ENCODE measurements around the gene ANO1.

DNA sequence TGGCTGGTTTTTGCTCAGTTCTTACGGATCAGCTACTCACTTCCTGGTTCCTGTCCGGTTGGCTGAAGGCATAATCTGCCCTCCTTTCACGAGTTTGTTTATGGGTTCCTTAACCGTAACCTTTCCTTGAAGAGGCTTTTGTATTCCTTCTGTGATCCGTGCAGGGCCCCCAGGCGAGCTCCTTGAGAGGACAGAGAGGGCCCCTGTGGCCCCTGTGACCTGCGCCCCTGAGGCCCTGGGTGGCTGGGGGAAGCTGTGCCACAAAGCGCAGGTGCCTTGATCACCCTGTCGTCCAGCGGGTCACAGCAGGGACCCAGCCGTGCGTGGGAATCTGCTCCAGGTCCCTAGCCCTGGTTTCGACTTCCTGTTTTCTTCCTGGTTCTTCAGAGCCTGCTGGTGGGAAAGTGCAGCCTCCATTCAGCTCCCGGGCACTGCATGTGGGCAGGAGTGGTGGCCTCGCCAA is 97.2 kb downstream of the ANO1 start:
- TF ChIP-seq, protein P1, sequence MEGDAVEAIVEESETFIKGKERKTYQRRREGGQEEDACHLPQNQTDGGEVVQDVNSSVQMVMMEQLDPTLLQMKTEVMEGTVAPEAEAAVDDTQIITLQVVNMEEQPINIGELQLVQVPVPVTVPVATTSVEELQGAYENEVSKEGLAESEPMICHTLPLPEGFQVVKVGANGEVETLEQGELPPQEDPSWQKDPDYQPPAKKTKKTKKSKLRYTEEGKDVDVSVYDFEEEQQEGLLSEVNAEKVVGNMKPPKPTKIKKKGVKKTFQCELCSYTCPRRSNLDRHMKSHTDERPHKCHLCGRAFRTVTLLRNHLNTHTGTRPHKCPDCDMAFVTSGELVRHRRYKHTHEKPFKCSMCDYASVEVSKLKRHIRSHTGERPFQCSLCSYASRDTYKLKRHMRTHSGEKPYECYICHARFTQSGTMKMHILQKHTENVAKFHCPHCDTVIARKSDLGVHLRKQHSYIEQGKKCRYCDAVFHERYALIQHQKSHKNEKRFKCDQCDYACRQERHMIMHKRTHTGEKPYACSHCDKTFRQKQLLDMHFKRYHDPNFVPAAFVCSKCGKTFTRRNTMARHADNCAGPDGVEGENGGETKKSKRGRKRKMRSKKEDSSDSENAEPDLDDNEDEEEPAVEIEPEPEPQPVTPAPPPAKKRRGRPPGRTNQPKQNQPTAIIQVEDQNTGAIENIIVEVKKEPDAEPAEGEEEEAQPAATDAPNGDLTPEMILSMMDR (IDR thresholded peaks at IDR 0.05): no peak
- TF ChIP-seq POLR2A (IDR thresholded peaks at IDR 0.05): no peak
